Rectal smooth muscle tissue (tissue), 1 donor: ENCODE measurements around the gene SENP2.
"Not testable (repeated sequence)": the region's sequence is repeated elsewhere in the genome, so short reads cannot be mapped to it uniquely, and the experiment has no call there.

Experiments
- H3K27ac ChIP-seq: one replicate; pipeline ENCODE4 v1.7.0; 2013; ENCODE audit warnings: low read depth, low read length, inconsistent platforms
- H3K27me3 ChIP-seq: one replicate; pipeline ENCODE4 v1.7.0; 2013; ENCODE audit warnings: low read length; ENCODE audit not compliant: control insufficient read depth, insufficient read depth
- H3K36me3 ChIP-seq: one replicate; pipeline ENCODE4 v1.7.0; 2013; ENCODE audit warnings: low read length; ENCODE audit not compliant: control insufficient read depth, insufficient read depth
- H3K4me1 ChIP-seq: one replicate; pipeline ENCODE4 v1.7.0; 2013; ENCODE audit warnings: low read length; ENCODE audit not compliant: control insufficient read depth, insufficient read depth
- H3K4me3 ChIP-seq: one replicate; pipeline ENCODE4 v1.7.0; 2013; ENCODE audit warnings: low read length
- H3K9ac ChIP-seq: one replicate; pipeline ENCODE4 v1.7.0; 2013; ENCODE audit warnings: low read length

SENP2 gene

GRCh38 chr3:185560676-185561075, 25.4 kb upstream of the SENP2 start:
- Histone ChIP-seq H3K27me3 (no peaks in the 10 kb centered on the region), H3K4me3 (no peak overlapping the region), H3K4me1 (no peaks in the 10 kb centered on the region), H3K9ac (no peak overlapping the region), H3K27ac (no peak overlapping the region), H3K36me3 (no peaks in the 10 kb centered on the region)

- no peak overlapping the region for H3K9ac ChIP-seq
- H3K4me3 ChIP-seq = no peak overlapping the region
- H3K36me3 ChIP-seq = no peaks in the 10 kb centered on the region
- no peaks in the 10 kb centered on the region for H3K27me3 ChIP-seq
- H3K4me1 ChIP-seq = no peaks in the 10 kb centered on the region
- no peak overlapping the region for H3K27ac ChIP-seq
Observed at GRCh38 chr3:185561374-185561943, 24.6 kb upstream of the SENP2 start.

GRCh38 chr3:185561958-185562357, 24.1 kb upstream of the SENP2 start:
- no peaks in the 10 kb centered on the region for H3K27me3 ChIP-seq
- H3K9ac ChIP-seq = no peak overlapping the region
- no peaks in the 10 kb centered on the region for H3K36me3 ChIP-seq
- H3K27ac ChIP-seq = no peak overlapping the region
- H3K4me1 ChIP-seq = no peaks in the 10 kb centered on the region
- no peak overlapping the region for H3K4me3 ChIP-seq

GRCh38 chr3:185572183-185572582, 13.9 kb upstream of the SENP2 start:
- Histone ChIP-seq H3K27ac (no peak overlapping the region), H3K4me1 (no peaks in the 10 kb centered on the region), H3K27me3 (no peaks in the 10 kb centered on the region), H3K4me3 (no peak overlapping the region), H3K9ac (no peak overlapping the region), H3K36me3 (no peaks in the 10 kb centered on the region)

- H3K27ac ChIP-seq, H3K4me3 ChIP-seq, H3K4me1 ChIP-seq, H3K27me3 ChIP-seq, H3K36me3 ChIP-seq, H3K9ac ChIP-seq: not testable (repeated sequence)
Observed at GRCh38 chr3:185575108-185575869, 10.8 kb upstream of the SENP2 start.

- Histone ChIP-seq H3K4me3 (no peak overlapping the region), H3K9ac (no peak overlapping the region), H3K27ac (no peak overlapping the region), H3K36me3 (no peaks in the 10 kb centered on the region), H3K27me3 (peaks cover 2% of the 10 kb centered on the region), H3K4me1 (peaks cover 3% of the 10 kb centered on the region)
Observed at GRCh38 chr3:185582236-185582635, 3.9 kb upstream of the SENP2 start.

- Histone ChIP-seq H3K9ac (no peak overlapping the region), H3K27me3 (peaks cover 2% of the 10 kb centered on the region)
Observed at GRCh38 chr3:185582871-185583270, 3.2 kb upstream of the SENP2 start.

GRCh38 chr3:185583925-185584324, 2.2 kb upstream of the SENP2 start:
- H3K27me3 ChIP-seq = peaks cover 2% of the 10 kb centered on the region
- H3K4me1 ChIP-seq = peaks cover 3% of the 10 kb centered on the region
- no peak overlapping the region for H3K4me3 ChIP-seq

More at GRCh38 chr3:185582871-185583270, 3.2 kb upstream of the SENP2 start:
- Histone ChIP-seq H3K36me3 (no peaks in the 10 kb centered on the region), H3K4me3 (no peak overlapping the region), H3K27ac (no peak overlapping the region), H3K4me1 (peaks cover 3% of the 10 kb centered on the region)

GRCh38 chr3:185584686-185585085, 1.4 kb upstream of the SENP2 start:
- H3K27me3 ChIP-seq = peaks cover 2% of the 10 kb centered on the region
- no peak overlapping the region for H3K4me3 ChIP-seq
- no peak overlapping the region for H3K9ac ChIP-seq
- peaks cover 3% of the 10 kb centered on the region for H3K4me1 ChIP-seq
- no peak overlapping the region for H3K27ac ChIP-seq
- no peaks in the 10 kb centered on the region for H3K36me3 ChIP-seq

More at GRCh38 chr3:185583925-185584324, 2.2 kb upstream of the SENP2 start:
- no peak overlapping the region for H3K27ac ChIP-seq
- H3K9ac ChIP-seq = no peak overlapping the region
- no peaks in the 10 kb centered on the region for H3K36me3 ChIP-seq

GRCh38 chr3:185585518-185585858, 607 bp upstream of the SENP2 start:
- Histone ChIP-seq H3K27me3 (peaks cover 2% of the 10 kb centered on the region), H3K27ac (peak overlapping the region; percentile 96), H3K36me3 (no peaks in the 10 kb centered on the region), H3K4me3 (peak overlapping the region; percentile 88), H3K4me1 (peaks cover 3% of the 10 kb centered on the region), H3K9ac (peak overlapping the region; percentile 75)

- H3K27ac ChIP-seq = peak overlapping the region; percentile 96
- peaks cover 2% of the 10 kb centered on the region for H3K27me3 ChIP-seq
- peak overlapping the region; percentile 99 for H3K4me3 ChIP-seq
- H3K9ac ChIP-seq = peak overlapping the region; percentile 99
- H3K36me3 ChIP-seq = no peaks in the 10 kb centered on the region
- peaks cover 3% of the 10 kb centered on the region for H3K4me1 ChIP-seq
Observed at GRCh38 chr3:185586686-185587039, 568 bp downstream of the SENP2 start.

GRCh38 chr3:185594073-185594472, 8.0 kb downstream of the SENP2 start:
- H3K36me3 ChIP-seq = no peaks in the 10 kb centered on the region
- H3K4me3 ChIP-seq = no peak overlapping the region
- H3K4me1 ChIP-seq = no peaks in the 10 kb centered on the region
- no peak overlapping the region for H3K9ac ChIP-seq
- H3K27ac ChIP-seq = no peak overlapping the region
- no peaks in the 10 kb centered on the region for H3K27me3 ChIP-seq

GRCh38 chr3:185595526-185595925, 9.4 kb downstream of the SENP2 start:
- H3K9ac ChIP-seq = no peak overlapping the region
- H3K4me1 ChIP-seq = no peaks in the 10 kb centered on the region
- no peaks in the 10 kb centered on the region for H3K27me3 ChIP-seq
- no peak overlapping the region for H3K4me3 ChIP-seq
- peaks cover 5% of the 10 kb centered on the region for H3K36me3 ChIP-seq
- no peak overlapping the region for H3K27ac ChIP-seq
